Esophagus mucosa (tissue), 1 donor: ENCODE measurements around the gene PPAN. TPM values are rescaled to one million over a fixed set of nuclear protein-coding genes. Genes with fewer than 3 reads are reported as not detected.
A peak's percentile ranks its signal among the peaks of the same experiment; 100 is the strongest.

Experiments used
- ATAC-seq: fragments of 200-7000 bp; cut with Tn5 transposase; one replicate; pipeline ENCODE4 v1.9.1; 2020
- total RNA-seq: library from RNA; stranded (reverse); gene quantifications from one replicate; pipeline ENCODE4 v1.2.4, GENCODE V29; 2023
- donor health status: DM: yes; HTN: yes; CAD: no.

Gene PPAN
- total RNA-seq, 1 donor from 2014 or later, result 32.3 TPM

DNA sequence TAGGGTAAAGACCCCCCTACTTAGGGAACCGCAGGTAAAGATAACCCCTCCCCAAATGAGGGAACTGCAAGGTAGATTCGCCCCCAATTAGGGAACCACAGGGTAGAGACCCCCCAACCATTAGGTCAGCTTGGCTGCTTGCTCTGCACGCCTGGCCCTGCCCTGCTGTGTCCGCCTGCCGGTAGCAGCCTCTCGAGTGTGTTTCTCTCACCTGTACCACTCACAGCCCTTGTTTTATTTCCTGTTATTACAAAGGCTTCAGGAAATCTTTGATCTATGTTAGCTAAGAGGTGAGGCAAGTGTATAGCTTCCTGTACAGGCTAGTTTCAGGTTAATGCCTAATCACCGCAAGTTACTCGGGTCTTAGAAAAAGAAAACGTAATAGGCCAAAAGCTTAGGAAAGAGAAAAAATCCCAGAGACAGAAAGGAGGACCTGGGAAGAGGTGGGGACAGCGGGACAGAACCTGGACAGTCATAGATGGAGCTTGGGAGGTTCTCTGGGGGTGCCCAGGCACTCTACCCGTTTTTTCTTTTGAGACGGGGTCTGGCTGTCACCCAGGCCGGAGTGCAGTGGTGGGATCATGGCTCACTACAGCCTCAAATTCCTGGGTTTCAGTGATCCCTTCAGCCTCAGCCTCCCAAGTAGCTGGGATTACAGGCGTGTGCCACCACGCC lies 36.7 kb downstream of the PPAN start:
- peak; percentile 70 for ATAC-seq

DNA sequence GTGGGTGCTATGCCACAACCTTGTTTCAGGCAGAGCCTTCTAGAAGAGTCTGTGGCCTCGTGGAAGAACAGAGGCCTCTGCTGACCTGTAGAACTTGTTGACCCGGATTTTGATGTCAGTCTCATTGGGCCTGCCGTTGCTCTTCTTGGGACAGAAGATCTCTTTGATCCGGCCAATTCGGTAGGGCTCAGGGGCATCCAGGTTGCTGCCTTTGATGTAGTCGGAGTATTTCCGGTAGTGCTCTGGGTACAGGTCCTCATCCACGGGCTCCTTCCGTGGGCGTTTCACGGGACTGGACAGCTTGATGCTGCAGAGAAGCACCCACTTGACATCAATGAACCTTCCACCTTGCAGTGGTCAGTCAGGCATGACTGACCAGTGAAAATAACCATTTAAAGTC lies 37.5 kb downstream of the PPAN start:
- peak; percentile 55 for ATAC-seq

DNA sequence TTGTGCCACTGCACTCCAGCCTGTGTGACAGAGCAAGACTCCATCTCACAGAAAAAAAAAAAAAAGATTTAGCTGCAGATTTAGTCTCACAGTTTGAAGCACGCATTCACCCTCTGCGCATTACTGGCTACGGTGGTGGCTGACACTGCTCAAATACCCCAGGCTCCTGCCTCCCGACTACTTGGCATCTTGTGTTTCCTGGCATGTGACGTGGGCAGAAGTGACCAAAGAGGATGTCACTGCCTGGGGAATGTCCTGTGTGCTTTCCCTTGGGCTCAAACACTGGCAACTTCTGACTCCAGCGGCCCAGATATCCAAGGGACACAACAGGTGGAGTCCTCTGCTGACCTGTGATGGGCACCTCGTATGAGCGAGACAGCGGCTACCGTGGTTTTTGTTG lies 38.2 kb downstream of the PPAN start:
- ATAC-seq, result no peak

DNA sequence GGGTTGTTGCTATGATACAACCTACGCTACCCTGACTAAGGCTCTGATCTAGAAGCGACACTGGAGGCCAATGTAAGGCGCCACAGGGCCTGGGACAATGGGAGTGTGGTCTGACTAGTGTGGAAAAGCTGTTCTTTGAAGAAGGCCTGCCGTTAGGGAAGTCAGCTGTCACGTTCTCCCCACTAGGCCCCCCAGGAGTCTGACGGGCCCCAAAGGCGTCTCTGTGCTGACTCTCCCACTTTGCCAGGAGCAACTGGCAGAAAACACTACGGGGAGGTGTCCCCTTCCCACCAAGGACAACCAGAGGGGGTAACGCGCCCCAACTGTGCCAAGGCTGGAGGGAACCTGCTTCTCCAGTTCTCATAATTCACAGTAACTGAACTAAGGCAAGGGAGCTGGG lies 38.9 kb downstream of the PPAN start:
- ATAC-seq, result no peak

DNA sequence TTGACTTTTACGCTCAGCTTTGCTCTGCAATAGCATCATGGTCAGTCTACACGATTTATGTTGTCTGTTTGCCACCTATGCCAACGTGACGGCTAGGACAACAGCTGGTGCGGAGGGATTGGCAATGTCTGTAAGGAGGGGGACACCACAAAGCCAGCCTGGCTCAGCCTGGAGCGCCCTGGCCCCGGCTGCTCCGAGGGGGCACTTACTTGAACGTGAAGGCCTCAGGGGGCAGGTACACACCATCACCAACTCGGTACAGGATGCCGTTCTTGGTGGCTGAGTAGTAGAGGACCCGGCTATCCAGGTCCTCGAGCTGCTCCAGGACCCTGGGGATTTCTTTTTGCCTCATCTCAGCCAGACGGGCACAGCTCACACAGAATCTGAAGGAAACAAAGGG lies 40.0 kb downstream of the PPAN start:
- ATAC-seq, result no peak

DNA sequence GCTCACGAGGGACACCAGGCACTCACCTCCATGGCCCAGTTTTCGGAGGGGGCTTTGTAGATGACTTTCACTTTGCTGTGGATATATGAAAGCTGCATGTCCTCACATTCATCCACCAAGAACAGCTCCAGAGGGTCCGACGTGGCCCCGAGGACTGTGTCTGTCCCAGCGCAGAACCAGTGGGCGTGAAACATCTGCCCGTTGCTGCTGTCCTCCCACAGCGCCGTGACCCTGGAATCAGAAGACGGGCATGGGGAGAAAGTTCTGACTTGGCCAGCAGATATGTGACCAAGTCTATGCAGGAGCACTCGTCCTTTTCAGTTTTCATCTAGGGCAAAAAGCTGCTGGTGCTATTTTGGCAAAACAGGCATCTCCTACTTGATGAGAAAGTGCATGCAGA lies 43.3 kb downstream of the PPAN start:
- ATAC-seq, result no peak

DNA sequence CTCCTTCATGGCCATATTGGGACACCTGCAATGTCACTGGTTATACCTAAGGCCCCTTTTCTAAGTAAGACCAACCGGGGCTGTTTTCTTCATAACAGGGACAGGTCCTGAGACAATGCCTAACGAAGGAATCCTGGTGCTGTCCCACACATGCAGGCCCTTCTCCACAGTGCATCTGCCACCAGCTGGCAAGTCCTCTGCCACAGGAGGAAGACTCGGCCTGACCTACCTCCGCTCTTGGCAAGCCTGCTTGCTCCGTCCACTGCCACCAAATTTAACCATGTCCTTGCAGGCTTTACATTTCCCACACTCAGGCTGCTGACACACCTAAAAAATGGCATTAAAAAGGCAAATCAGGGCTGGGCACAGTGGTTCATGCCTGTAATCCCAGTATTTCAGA lies 45.4 kb downstream of the PPAN start:
- no peak for ATAC-seq

DNA sequence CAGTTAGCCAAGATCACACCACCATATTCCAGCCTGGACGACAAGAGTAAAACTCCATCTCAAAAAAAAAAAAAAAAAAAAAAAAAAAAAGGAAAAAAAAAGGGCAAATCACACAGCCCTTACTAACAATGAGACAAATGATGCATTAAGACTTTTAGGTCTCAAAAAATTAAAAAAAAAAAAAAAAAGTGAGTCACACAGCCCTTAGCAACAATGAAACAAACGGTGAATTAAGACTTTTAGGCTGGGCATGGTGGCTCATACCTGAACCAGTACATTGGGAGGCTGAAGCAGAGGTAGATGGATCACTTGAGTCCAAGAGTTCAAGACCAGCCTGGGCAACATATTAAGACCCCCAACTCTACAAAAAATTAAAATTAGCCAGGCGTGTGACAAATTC lies 45.9 kb downstream of the PPAN start:
- no peak for ATAC-seq

DNA sequence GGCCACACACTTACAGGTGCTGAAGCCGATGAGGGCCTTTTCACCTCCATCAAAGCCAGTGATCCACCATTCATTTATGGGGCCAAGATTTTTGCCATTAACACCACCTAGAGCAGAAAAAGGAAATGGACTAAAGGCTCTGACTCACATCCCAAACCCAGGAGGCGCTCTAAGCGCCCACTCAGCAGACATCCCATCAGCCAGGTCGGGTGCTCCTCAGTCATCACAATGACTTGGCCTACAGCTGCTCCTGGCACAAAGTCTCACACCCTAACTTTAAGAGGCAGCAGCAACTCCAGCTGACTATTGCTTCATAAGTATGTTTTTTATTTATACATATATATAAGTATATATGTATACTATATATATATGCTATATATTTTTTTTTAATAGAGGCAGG lies 49.7 kb downstream of the PPAN start:
- peak; percentile 44 for ATAC-seq

DNA sequence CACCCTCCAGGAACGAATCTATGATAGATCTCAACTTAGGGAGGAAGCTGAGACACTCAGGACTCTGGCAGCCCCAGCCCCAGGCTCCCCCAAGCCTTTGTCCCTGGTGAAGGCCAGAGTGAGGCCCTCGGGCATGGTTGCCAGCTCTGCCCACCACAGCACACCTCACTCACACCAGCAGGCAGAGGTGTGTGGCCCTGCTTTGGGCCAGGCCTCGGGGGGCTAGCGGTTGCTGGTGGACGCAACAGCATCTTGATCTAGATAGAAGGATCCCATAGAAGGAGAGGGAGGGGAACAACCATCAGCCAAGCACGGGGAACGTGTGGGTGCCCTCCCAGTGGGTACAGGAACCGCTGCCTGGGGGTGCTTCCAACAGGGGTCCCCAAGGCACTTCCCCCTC lies 51.9 kb downstream of the PPAN start:
- ATAC-seq, result no peak

DNA sequence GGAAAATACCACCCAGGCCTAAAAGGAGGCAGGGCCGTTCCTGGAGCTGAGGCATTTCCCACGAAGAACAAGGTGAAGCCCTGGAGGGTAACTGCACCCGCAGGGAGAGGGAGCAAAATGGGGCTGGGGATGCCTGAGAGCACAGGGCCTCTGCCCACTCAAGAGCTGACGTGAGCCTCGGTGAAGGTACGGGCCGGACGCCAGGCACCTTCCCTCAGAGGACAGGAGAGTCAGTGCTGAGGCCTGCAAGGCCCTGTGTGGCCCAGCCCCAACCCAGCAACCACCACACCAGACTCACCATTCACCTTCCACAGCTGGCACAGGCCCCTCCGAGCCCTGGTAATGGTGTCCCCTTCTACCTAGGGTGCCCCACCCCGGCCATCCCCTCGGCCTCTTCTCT lies 52.3 kb downstream of the PPAN start:
- ATAC-seq, result no peak

DNA sequence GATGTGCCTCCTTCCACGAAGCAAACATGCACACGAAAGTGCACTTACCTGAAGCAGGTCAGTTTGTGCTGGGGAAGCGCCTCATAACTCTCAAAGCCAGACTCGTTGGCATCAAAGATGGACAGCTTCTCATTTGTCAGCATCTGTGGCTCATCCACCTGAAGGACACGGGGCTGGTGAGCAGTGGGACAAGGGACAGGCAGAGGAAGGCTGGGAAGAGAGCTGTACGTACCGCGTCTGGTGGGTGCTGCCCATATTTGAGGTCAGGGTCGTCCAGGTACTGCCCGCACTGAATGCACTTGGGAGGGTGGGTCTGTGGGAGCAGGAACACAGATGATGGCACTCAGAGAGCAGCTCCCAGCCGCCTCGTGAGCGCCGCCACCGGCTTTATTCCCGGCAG lies 53.4 kb downstream of the PPAN start:
- no peak for ATAC-seq

Other genes with a start within 250 kb of the PPAN start
- gene OLFM2, start 169.8 kb upstream of the PPAN start, total RNA-seq, result 5.1 TPM
- gene COL5A3, start 95.9 kb upstream of the PPAN start, total RNA-seq, result 5.6 TPM
- gene RDH8, start 92.9 kb upstream of the PPAN start, total RNA-seq, result not detected
- 11.1 TPM for gene SHFL, start 20.0 kb upstream of the PPAN start, total RNA-seq
- not detected for gene ANGPTL6, start 3.7 kb upstream of the PPAN start, total RNA-seq
- 4.8 TPM for gene P2RY11, start 5.3 kb downstream of the PPAN start, total RNA-seq
- gene EIF3G, start 13.5 kb downstream of the PPAN start, total RNA-seq, result 166 TPM
- gene DNMT1, start 88.6 kb downstream of the PPAN start, total RNA-seq, result 63.7 TPM
- 2.5 TPM for gene S1PR2, start 125.0 kb downstream of the PPAN start, total RNA-seq
- 68.7 TPM for gene MRPL4, start 145.9 kb downstream of the PPAN start, total RNA-seq
- 3.5 TPM for gene ICAM1, start 164.8 kb downstream of the PPAN start, total RNA-seq
- not detected for gene ICAM4, start 180.6 kb downstream of the PPAN start, total RNA-seq
- gene ICAM5, start 183.6 kb downstream of the PPAN start, total RNA-seq, result 1.3 TPM
- 1.0 TPM for gene ZGLP1, start 203.5 kb downstream of the PPAN start, total RNA-seq
- 11.3 TPM for gene FDX2, start 209.7 kb downstream of the PPAN start, total RNA-seq
- gene RAVER1, start 227.2 kb downstream of the PPAN start, total RNA-seq, result 19.6 TPM
- gene ICAM3, start 233.3 kb downstream of the PPAN start, total RNA-seq, result 7.6 TPM